ENCODE data around the gene USH1G.

Gene USH1G

GRCh38 chr17:74938194-74938950 lies 15.3 kb upstream of the USH1G start:
- peaks cover 49 to 59% (median 55%) of the 10 kb centered on the region in 11 experiments for H3K27me3 ChIP-seq
- no peak for TF ChIP-seq Cebpa-rat (IDR thresholded peaks at IDR 0.05)
- H3K4me2 ChIP-seq: no peak overlapping the region; a peak in 1 of 22 replicates
- H4K20me1 ChIP-seq: peaks cover 0 to 12% (median 0%) of the 10 kb centered on the region in 11 experiments; a peak in 4 of 22 replicates
- no peak overlapping the region for H3K4me3 ChIP-seq
- no peaks in the 10 kb centered on the region for H3K36me3 ChIP-seq
- H3K27ac ChIP-seq: no peak overlapping the region
- peaks cover 0 to 24% (median 8%) of the 10 kb centered on the region in 10 experiments; a peak in 12 of 20 replicates for H3K4me1 ChIP-seq
- H3K9me3 ChIP-seq (replicated peaks in 1 of 11): no peaks in the 10 kb centered on the region
- no peak overlapping the region for H3K9ac ChIP-seq

GRCh38 chr17:74937064-74938051 lies 14.3 kb upstream of the USH1G start:
- no peak overlapping the region for H3K4me2 ChIP-seq
- no peaks in the 10 kb centered on the region for H3K36me3 ChIP-seq
- H3K9ac ChIP-seq: no peak overlapping the region
- no peaks in the 10 kb centered on the region for H3K9me3 ChIP-seq (replicated peaks in 1 of 11)
- H4K20me1 ChIP-seq: peaks cover 0 to 12% (median 0%) of the 10 kb centered on the region in 11 experiments; a peak in 4 of 22 replicates
- TF ChIP-seq Cebpa-rat (IDR thresholded peaks at IDR 0.05): no peak
- H3K4me1 ChIP-seq: peaks cover 0 to 14% (median 7%) of the 10 kb centered on the region in 10 experiments; a peak in 12 of 20 replicates
- no peak overlapping the region for H3K4me3 ChIP-seq
- H3K27ac ChIP-seq: no peak overlapping the region
- H3K27me3 ChIP-seq: peaks cover 49 to 69% (median 64%) of the 10 kb centered on the region in 11 experiments

- Histone ChIP-seq H3K4me1 (peaks cover 0 to 8% (median 6%) of the 10 kb centered on the region in 10 experiments; a peak in 8 of 20 replicates), H3K27me3 (peaks cover 49 to 73% (median 65%) of the 10 kb centered on the region in 11 experiments), H3K4me2 (no peak overlapping the region)
Measured at GRCh38 chr17:74936470-74936799, 13.4 kb upstream of the USH1G start.

GRCh38 chr17:74935585-74936469 lies 12.8 kb upstream of the USH1G start, which contains the start of gene OTOP3:
OTOP3 (plus strand) TSS chr17:74935898; CDS start chr17:74935922, 24 bp downstream.
- Histone ChIP-seq H3K36me3 (no peaks in the 10 kb centered on the region), H4K20me1 (peaks cover 0 to 12% (median 0%) of the 10 kb centered on the region in 11 experiments; a peak in 4 of 22 replicates), H3K27me3 (peaks cover 49 to 73% (median 65%) of the 10 kb centered on the region in 11 experiments), H3K9me3 (replicated peaks in 1 of 11) (no peaks in the 10 kb centered on the region), H3K27ac (no peak within 1 kb of the TSS), H3K4me3 (no peak within 1 kb of the TSS), H3K4me2 (no peak within 1 kb of the TSS), H3K9ac (no peak within 1 kb of the TSS), H3K4me1 (peaks cover 0 to 8% (median 6%) of the 10 kb centered on the region in 10 experiments; a peak in 8 of 20 replicates)
- no peak for TF ChIP-seq Cebpa-rat (IDR thresholded peaks at IDR 0.05)

More at GRCh38 chr17:74936470-74936799, 13.4 kb upstream of the USH1G start:
- no peak for TF ChIP-seq Cebpa-rat (IDR thresholded peaks at IDR 0.05)
- Histone ChIP-seq H4K20me1 (peaks cover 0 to 12% (median 0%) of the 10 kb centered on the region in 11 experiments; a peak in 4 of 22 replicates), H3K27ac (no peak overlapping the region), H3K9ac (no peak overlapping the region), H3K9me3 (replicated peaks in 1 of 11) (no peaks in the 10 kb centered on the region), H3K36me3 (no peaks in the 10 kb centered on the region), H3K4me3 (no peak overlapping the region)

GRCh38 chr17:74935048-74935447 lies 12.0 kb upstream of the USH1G start:
- Histone ChIP-seq H3K27me3 (peaks cover 49 to 73% (median 67%) of the 10 kb centered on the region in 11 experiments), H4K20me1 (peaks cover 0 to 12% (median 0%) of the 10 kb centered on the region in 11 experiments; a peak in 4 of 22 replicates), H3K4me1 (peaks cover 0 to 8% (median 6%) of the 10 kb centered on the region in 10 experiments; a peak in 8 of 20 replicates), H3K4me3 (no peak overlapping the region), H3K9me3 (replicated peaks in 1 of 11) (no peaks in the 10 kb centered on the region), H3K4me2 (no peak overlapping the region), H3K27ac (no peak overlapping the region), H3K9ac (no peak overlapping the region), H3K36me3 (no peaks in the 10 kb centered on the region)
- TF ChIP-seq Cebpa-rat (IDR thresholded peaks at IDR 0.05): no peak

DNA sequence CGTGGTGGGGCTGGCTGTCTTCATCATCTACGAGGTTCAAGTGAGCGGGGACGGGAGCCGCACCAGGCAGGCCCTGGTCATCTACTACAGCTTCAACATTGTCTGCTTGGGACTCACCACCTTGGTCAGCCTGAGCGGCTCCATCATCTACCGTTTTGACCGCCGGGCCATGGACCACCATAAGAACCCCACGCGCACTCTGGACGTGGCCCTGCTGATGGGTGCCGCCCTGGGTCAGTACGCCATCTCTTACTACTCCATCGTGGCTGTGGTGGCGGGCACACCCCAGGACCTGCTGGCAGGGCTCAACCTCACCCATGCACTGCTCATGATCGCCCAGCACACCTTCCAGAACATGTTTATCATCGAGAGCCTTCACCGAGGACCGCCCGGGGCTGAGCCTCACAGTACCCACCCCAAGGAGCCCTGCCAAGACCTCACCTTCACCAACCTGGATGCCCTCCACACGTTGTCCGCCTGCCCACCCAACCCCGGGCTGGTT lies 7.5 kb upstream of the USH1G start:
- no peaks in the 10 kb centered on the region for H3K4me1 ChIP-seq
- H3K9me3 ChIP-seq (replicated peaks in 1 of 11): no peaks in the 10 kb centered on the region
- H3K36me3 ChIP-seq: no peaks in the 10 kb centered on the region
- H3K4me2 ChIP-seq: no peak overlapping the region
- no peak overlapping the region for H3K4me3 ChIP-seq
- H3K27me3 ChIP-seq: peaks cover 24 to 65% (median 47%) of the 10 kb centered on the region in 11 experiments
- H4K20me1 ChIP-seq: peaks cover 0 to 3% (median 0%) of the 10 kb centered on the region in 11 experiments; a peak in 4 of 22 replicates
- no peak overlapping the region for H3K27ac ChIP-seq
- no peak overlapping the region for H3K9ac ChIP-seq
- no peak for TF ChIP-seq Cebpa-rat (IDR thresholded peaks at IDR 0.05)

- Histone ChIP-seq H3K4me3 (no peak overlapping the region), H3K9me3 (replicated peaks in 1 of 11) (no peaks in the 10 kb centered on the region), H3K27me3 (peaks cover 26 to 65% (median 47%) of the 10 kb centered on the region in 11 experiments), H3K27ac (no peak overlapping the region), H3K4me1 (peaks cover 0 to 9% (median 4%) of the 10 kb centered on the region in 10 experiments; a peak in 6 of 20 replicates), H3K4me2 (no peak overlapping the region), H4K20me1 (peaks cover 0 to 15% (median 0%) of the 10 kb centered on the region in 11 experiments; a peak in 6 of 22 replicates), H3K9ac (no peak overlapping the region), H3K36me3 (no peaks in the 10 kb centered on the region)
- no peak for TF ChIP-seq Cebpa-rat (IDR thresholded peaks at IDR 0.05)
Measured at GRCh38 chr17:74928786-74929185, 5.7 kb upstream of the USH1G start.

DNA sequence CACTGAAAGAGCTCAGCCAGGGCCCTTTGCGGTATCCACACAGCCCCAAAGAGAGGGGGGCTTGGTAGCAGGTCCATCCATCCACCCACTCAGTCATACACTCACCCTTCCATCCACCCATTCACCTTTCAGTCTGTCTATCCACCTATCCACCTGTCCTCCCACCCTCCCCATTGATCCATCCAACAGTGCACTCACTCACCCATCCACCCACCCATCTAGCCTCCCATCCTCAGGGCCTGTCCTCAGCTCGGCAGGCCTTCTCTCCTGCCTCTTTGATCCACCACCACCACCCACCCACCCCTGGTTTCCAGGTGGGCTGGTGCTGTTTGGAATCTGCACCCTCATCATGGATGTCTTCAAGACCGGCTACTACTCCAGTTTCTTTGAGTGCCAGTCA lies 2.2 kb upstream of the USH1G start:
- Histone ChIP-seq H4K20me1 (peaks cover 0 to 35% (median 4%) of the 10 kb centered on the region in 11 experiments; a peak in 9 of 22 replicates), H3K4me2 (no peak overlapping the region), H3K36me3 (no peaks in the 10 kb centered on the region), H3K4me3 (no peak overlapping the region), H3K9ac (no peak overlapping the region), H3K9me3 (replicated peaks in 1 of 11) (no peaks in the 10 kb centered on the region), H3K27me3 (peaks cover 61 to 79% (median 71%) of the 10 kb centered on the region in 11 experiments), H3K4me1 (peaks cover 0 to 15% (median 7%) of the 10 kb centered on the region in 10 experiments; a peak in 10 of 20 replicates), H3K27ac (no peak overlapping the region)
- TF ChIP-seq Cebpa-rat (IDR thresholded peaks at IDR 0.05): no peak

All from BLaER1 treated with 17β-estradiol and CSF1 and Interleukin-3, amounts not matched to agents 10 nM and 100 nM (cell line).